ENCODE results near the gene CST4. TPM values are rescaled to one million over a fixed set of nuclear protein-coding genes. Genes with fewer than 3 reads are reported as not detected.

The CST4 gene
- total and polyA plus RNA-seq, 2 donors (not counting 1 experiment from before 2014, with no cell fraction given): not detected

DNA sequence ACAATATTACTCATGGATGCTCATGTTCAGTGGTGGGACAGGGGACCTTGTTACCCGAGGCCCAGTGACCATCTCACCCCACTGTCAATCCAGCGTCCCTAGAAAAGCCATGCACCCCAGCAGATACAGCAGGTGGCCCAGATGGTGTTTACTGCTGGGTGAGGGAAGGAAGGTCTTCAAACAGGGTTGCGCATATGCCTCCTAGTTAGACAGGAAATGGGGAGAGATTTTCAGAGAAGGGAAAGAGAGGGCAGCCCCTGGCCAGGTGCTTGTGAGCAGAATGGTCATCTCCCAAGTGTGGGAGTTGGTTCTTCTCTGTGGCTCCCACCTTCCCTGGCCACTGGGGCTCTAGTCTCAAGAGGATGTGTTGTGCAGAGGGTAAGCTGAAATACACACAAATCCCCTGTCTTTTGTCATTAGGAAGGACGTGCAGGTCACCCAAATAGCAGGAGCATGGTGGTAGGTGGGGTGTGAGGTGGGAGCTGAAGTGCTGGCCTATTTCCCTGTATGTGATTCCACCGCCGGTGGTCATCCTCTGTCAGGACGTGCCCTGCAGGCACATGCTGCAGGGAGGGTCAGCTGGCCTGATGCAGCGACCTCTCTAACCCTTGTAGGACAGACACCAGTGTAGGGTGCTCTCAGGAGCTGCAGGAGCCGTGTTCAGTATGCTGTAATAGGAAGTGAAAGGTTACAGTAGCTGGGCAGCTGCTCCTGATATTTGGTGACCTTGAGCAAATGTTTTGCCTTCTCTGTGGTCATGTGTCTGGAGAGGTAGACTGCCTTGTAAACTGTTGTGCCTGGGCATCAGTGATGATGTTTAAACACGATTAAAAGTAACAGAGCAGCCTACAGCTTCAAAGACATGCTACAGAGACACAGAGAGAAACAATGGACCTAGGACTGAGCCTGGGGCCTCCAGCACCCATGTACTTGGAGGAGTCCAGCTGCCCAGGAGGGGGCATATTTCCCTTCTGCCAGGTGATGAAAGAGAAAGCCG lies 47.9 kb downstream of the CST4 start:
- no peaks in the 10 kb centered on the region for H3K9me3 Mint-ChIP-seq (ENCODE audit: insufficient read depth)
- Histone ChIP-seq H3K79me2 (ENCODE audit: control insufficient read depth, insufficient read depth, low read length) (no peaks in the 10 kb centered on the region), H3K4me2 (replicated peaks; ENCODE audit: low read depth, low read length, poor library complexity, severe bottlenecking) (no peak overlapping the region), H3K9me3 (ENCODE audit: control extremely low read depth in 1 of 3, control insufficient read depth in 2 of 3, insufficient read depth in 1 of 3, low read length in 2 of 3) (no peaks in the 10 kb centered on the region), H3K4me1 (ENCODE audit: control insufficient read depth in 2 of 2, insufficient read depth in 2 of 2, low read length in 2 of 2) (no peaks in the 10 kb centered on the region), H3K9ac (ENCODE audit: low read length) (no peak overlapping the region), H4K20me1 (ENCODE audit: control insufficient read depth, insufficient read depth, low read length, poor library complexity, severe bottlenecking) (no peaks in the 10 kb centered on the region), H3K27ac (ENCODE audit: low read length in 2 of 2) (no peak overlapping the region), H3K4me3 (ENCODE audit: control extremely low read depth in 1 of 5, extremely low read depth in 1 of 5, insufficient read depth in 1 of 5, low read depth in 2 of 5, low read length in 4 of 5) (no peak overlapping the region), H3K36me3 (replicated peaks in 1 of 2; ENCODE audit: control extremely low read depth in 1 of 2, control insufficient read depth in 1 of 2, extremely low read depth in 1 of 2, insufficient read depth in 2 of 2, low read length in 1 of 2) (no peaks in the 10 kb centered on the region), H2AFZ (ENCODE audit: insufficient read depth, low read depth, low read length, poor library complexity, severe bottlenecking) (no peak overlapping the region), H3K27me3 (replicated peaks in 1 of 4; ENCODE audit: control extremely low read depth in 1 of 4, control insufficient read depth in 3 of 4, insufficient read depth in 4 of 4, low read length in 3 of 4) (peaks cover 0 to 4% (median 0%) of the 10 kb centered on the region in 4 experiments)
- no peak for DNase-seq
- H3K27me3 Mint-ChIP-seq: peaks cover 19% of the 10 kb centered on the region
- CTCF ChIA-PET: interaction anchor here (1.0 kb wide), 1 partner anchor 9 kb away, joined by 3 read pairs; no protein-coding TSS in a partner anchor
- no peak for TF ChIP-seq CTCF (IDR thresholded peaks at IDR 0.05)
- TF ChIP-seq EZH2 (IDR thresholded peaks at IDR 0.05; ENCODE audit: borderline replicate concordance, insufficient read depth, low read depth, low read length, poor library complexity, severe bottlenecking): no peak
- intact Hi-C loops (cut with micrococcal nuclease): no loop called here
- no peak overlapping the region for H3K27ac Mint-ChIP-seq
- no peak for ATAC-seq (ENCODE audit: low read depth)
- POLR2A ChIA-PET: no interaction called here
- H3K4me1 Mint-ChIP-seq: peaks cover 10% of the 10 kb centered on the region
- 64% methylated on average over 8 of the region's 11 CpGs for WGBS (ENCODE audit: insufficient coverage)
- no peak overlapping the region for H3K4me3 Mint-ChIP-seq

DNA sequence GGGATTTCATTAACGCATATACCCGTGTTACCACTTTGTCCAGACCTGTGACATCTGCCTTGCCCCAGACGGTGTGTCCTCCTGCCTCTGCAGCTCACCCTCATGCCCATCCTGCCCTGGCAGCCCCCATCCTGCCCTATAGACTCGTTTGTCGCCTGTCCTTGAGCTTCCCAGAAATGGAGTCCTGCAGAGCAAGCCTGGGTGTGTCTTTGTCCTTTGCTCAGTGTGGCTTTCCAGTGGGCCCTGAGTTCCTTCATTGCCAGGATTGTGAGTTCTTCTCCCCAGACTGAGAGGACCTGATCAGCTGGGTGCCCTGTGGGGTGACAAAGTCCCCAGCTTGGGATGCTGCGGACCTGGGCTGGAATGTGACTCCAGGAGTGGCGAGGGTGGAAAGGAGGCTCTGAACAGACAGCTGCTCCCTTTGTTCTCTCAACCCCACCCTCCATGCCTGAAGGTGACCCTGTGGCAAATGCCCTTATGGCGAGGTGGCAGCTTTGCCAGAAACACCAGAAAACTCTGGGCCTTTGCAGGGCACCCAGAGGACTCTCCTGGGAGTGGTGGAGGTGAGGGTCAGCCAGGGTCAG lies 48.7 kb downstream of the CST4 start:
- H3K27me3 ChIP-seq (replicated peaks in 1 of 4; ENCODE audit: control extremely low read depth in 1 of 4, control insufficient read depth in 3 of 4, insufficient read depth in 4 of 4, low read length in 3 of 4): peaks cover 0 to 4% (median 0%) of the 10 kb centered on the region in 4 experiments
- TF ChIP-seq EZH2 (IDR thresholded peaks at IDR 0.05; ENCODE audit: borderline replicate concordance, insufficient read depth, low read depth, low read length, poor library complexity, severe bottlenecking) (no peak), CTCF (IDR thresholded peaks at IDR 0.05) (no peak)
- H3K9ac ChIP-seq (ENCODE audit: low read length): no peak overlapping the region
- no peaks in the 10 kb centered on the region for H3K36me3 ChIP-seq (replicated peaks in 1 of 2; ENCODE audit: control extremely low read depth in 1 of 2, control insufficient read depth in 1 of 2, extremely low read depth in 1 of 2, insufficient read depth in 2 of 2, low read length in 1 of 2)
- intact Hi-C loops (cut with micrococcal nuclease): no loop called here
- Mint-ChIP-seq H3K27me3 (peaks cover 20% of the 10 kb centered on the region), H3K4me1 (peaks cover 10% of the 10 kb centered on the region), H3K27ac (no peak overlapping the region), H3K9me3 (ENCODE audit: insufficient read depth) (no peaks in the 10 kb centered on the region), H3K4me3 (no peak overlapping the region)
- no peaks in the 10 kb centered on the region for H3K4me1 ChIP-seq (ENCODE audit: control insufficient read depth in 2 of 2, insufficient read depth in 2 of 2, low read length in 2 of 2)
- WGBS (ENCODE audit: insufficient coverage): 91% methylated on average over 7 of the region's 8 CpGs
- no peak overlapping the region for H2AFZ ChIP-seq (ENCODE audit: insufficient read depth, low read depth, low read length, poor library complexity, severe bottlenecking)
- no peak overlapping the region for H3K27ac ChIP-seq (ENCODE audit: low read length in 2 of 2)
- CTCF ChIA-PET: no interaction called here
- DNase-seq: no peak
- H3K4me3 ChIP-seq (ENCODE audit: control extremely low read depth in 1 of 5, extremely low read depth in 1 of 5, insufficient read depth in 1 of 5, low read depth in 2 of 5, low read length in 4 of 5): no peak overlapping the region
- POLR2A ChIA-PET: no interaction called here
- no peak for ATAC-seq (ENCODE audit: low read depth)
- no peaks in the 10 kb centered on the region for H3K79me2 ChIP-seq (ENCODE audit: control insufficient read depth, insufficient read depth, low read length)
- no peak overlapping the region for H3K4me2 ChIP-seq (replicated peaks; ENCODE audit: low read depth, low read length, poor library complexity, severe bottlenecking)
- no peaks in the 10 kb centered on the region for H4K20me1 ChIP-seq (ENCODE audit: control insufficient read depth, insufficient read depth, low read length, poor library complexity, severe bottlenecking)
- no peaks in the 10 kb centered on the region for H3K9me3 ChIP-seq (ENCODE audit: control extremely low read depth in 1 of 3, control insufficient read depth in 2 of 3, insufficient read depth in 1 of 3, low read length in 2 of 3)
